ENCODE measurements around the gene GFER.

DNA sequence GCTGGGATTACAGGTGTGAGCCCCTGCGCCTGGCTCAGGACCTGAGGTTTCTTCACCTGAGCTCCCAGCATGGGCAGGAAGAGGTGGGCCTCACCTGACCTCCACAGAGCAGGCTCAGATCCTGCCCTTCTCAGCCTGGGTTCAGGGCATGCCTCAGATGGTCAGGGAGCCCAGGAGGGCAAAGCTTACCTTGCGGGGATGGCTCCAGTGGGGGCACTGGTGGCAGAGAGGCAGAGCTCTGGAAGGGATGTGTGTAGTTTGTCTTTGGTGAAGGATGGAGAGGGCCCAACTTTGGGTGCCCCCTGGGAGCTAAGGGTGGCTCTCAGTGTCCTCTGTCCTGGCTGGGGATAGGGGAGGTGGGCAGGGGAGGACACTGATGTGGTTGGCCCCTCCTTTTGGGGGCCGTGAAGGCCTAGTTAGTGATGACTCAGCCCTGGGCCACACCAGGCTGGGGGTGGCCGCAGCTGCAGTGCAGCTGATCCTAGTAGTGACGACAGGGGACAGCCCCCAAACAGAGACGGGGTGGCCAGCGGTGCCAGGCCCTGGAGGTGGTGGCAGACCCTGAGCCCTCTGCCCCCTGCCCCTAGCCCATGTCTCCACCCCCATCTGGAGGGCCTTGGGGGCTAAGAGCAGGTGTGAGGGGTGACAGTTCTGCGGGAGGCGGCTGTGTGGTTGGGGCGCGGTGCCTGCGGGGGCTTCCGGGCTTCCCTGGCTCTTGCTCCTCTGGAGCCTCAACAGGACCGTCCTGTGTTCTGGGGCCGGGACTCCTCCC is 48.5 kb downstream of the GFER start:
- TF ChIP-seq, protein P1, sequence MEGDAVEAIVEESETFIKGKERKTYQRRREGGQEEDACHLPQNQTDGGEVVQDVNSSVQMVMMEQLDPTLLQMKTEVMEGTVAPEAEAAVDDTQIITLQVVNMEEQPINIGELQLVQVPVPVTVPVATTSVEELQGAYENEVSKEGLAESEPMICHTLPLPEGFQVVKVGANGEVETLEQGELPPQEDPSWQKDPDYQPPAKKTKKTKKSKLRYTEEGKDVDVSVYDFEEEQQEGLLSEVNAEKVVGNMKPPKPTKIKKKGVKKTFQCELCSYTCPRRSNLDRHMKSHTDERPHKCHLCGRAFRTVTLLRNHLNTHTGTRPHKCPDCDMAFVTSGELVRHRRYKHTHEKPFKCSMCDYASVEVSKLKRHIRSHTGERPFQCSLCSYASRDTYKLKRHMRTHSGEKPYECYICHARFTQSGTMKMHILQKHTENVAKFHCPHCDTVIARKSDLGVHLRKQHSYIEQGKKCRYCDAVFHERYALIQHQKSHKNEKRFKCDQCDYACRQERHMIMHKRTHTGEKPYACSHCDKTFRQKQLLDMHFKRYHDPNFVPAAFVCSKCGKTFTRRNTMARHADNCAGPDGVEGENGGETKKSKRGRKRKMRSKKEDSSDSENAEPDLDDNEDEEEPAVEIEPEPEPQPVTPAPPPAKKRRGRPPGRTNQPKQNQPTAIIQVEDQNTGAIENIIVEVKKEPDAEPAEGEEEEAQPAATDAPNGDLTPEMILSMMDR (IDR thresholded peaks at IDR 0.05) = no peak
- TF ChIP-seq POLR2A (IDR thresholded peaks at IDR 0.05) = no peak
